ENCODE measurements around the gene YAP1.

The YAP1 gene

GRCh38 chr11:102214623-102215022, 104.4 kb downstream of the YAP1 start:
- TF ChIP-seq CTCF (IDR thresholded peaks at IDR 0.05; ENCODE audit: extremely low read depth, insufficient read depth, missing control alignments): no peak
- DNase-seq (ENCODE audit: low spot score): no peak
- in situ Hi-C loops (cut with MboI; ENCODE audit: low pct_unique_long_range_greater_than_20kb, low sequenced_read_pairs, unreplicated experiment): no loop called here

- in situ Hi-C loops (cut with MboI; ENCODE audit: low pct_unique_long_range_greater_than_20kb, low sequenced_read_pairs, unreplicated experiment): no loop called here
Observed at GRCh38 chr11:102216433-102217075, 106.3 kb downstream of the YAP1 start.

GRCh38 chr11:102220728-102221467, 110.7 kb downstream of the YAP1 start:
- TF ChIP-seq CTCF (IDR thresholded peaks at IDR 0.05; ENCODE audit: extremely low read depth, insufficient read depth, missing control alignments): no peak
- DNase-seq (ENCODE audit: low spot score): no peak
- in situ Hi-C loops (cut with MboI; ENCODE audit: low pct_unique_long_range_greater_than_20kb, low sequenced_read_pairs, unreplicated experiment): no loop called here

More at GRCh38 chr11:102216433-102217075, 106.3 kb downstream of the YAP1 start:
- TF ChIP-seq CTCF (IDR thresholded peaks at IDR 0.05; ENCODE audit: extremely low read depth, insufficient read depth, missing control alignments): no peak
- DNase-seq (ENCODE audit: low spot score): no peak

- in situ Hi-C loops (cut with MboI; ENCODE audit: low pct_unique_long_range_greater_than_20kb, low sequenced_read_pairs, unreplicated experiment): no loop called here
- TF ChIP-seq CTCF (IDR thresholded peaks at IDR 0.05; ENCODE audit: extremely low read depth, insufficient read depth, missing control alignments): no peak
- DNase-seq (ENCODE audit: low spot score): no peak
Observed at GRCh38 chr11:102223859-102224258, 113.6 kb downstream of the YAP1 start.

GRCh38 chr11:102225689-102226568, 115.7 kb downstream of the YAP1 start:
- no peak for TF ChIP-seq CTCF (IDR thresholded peaks at IDR 0.05; ENCODE audit: extremely low read depth, insufficient read depth, missing control alignments)
- in situ Hi-C loops (cut with MboI; ENCODE audit: low pct_unique_long_range_greater_than_20kb, low sequenced_read_pairs, unreplicated experiment): no loop called here
- DNase-seq (ENCODE audit: low spot score): no peak

GRCh38 chr11:102226702-102227490, 116.6 kb downstream of the YAP1 start:
- TF ChIP-seq CTCF (IDR thresholded peaks at IDR 0.05; ENCODE audit: extremely low read depth, insufficient read depth, missing control alignments): no peak
- DNase-seq (ENCODE audit: low spot score): no peak
- in situ Hi-C loops (cut with MboI; ENCODE audit: low pct_unique_long_range_greater_than_20kb, low sequenced_read_pairs, unreplicated experiment): no loop called here

Data from GM13977 (cell line).